H1 (cell line): ENCODE results near the gene DMAC2. TPM values are rescaled to one million over a fixed set of nuclear protein-coding genes. Genes with fewer than 3 reads are reported as not detected.

Experiments
- BRCA1 ChIP-seq: IDR thresholded peaks from 2 replicates; pipeline ENCODE4 v1.6.1; 2012; ENCODE audit warnings: low read depth, low read length, improper control_type of control experiment
- EP300 ChIP-seq, 2 experiments: IDR thresholded peaks; 1 replicate in 1 of 2; 2 replicates in 1 of 2; pipeline ENCODE4 v1.6.1; 2011 to 2012; ENCODE audit warnings: low read depth in 2 of 2, low read length in 2 of 2, mild to moderate bottlenecking in 2 of 2, borderline replicate concordance in 1 of 2, inconsistent platforms in 1 of 2, moderate library complexity in 1 of 2
- JUN ChIP-seq: IDR thresholded peaks from 2 replicates; pipeline ENCODE4 v1.6.1; 2011; ENCODE audit warnings: low read depth, mild to moderate bottlenecking, improper control_type of control experiment, low read length
- MAFK ChIP-seq: IDR thresholded peaks from 2 replicates; pipeline ENCODE4 v1.6.1; 2012; ENCODE audit warnings: low read depth, mild to moderate bottlenecking, improper control_type of control experiment, low read length
- SRF ChIP-seq: IDR thresholded peaks from 2 replicates; pipeline ENCODE4 v1.6.1; 2011; ENCODE audit warnings: mild to moderate bottlenecking, low read depth, low read length, moderate library complexity
- polyA plus RNA-seq, 7 experiments: library from polyadenylated mRNA; depleted of rRNA in 3 of 7; stranded (reverse) in 5 of 7; unstranded in 2 of 7; fragments of >200 nt in 5 of 7; fragments of 200-250 nt in 2 of 7; gene quantifications; 1 replicate in 5 of 7; 2 replicates in 1 of 7; 4 replicates in 1 of 7; pipeline versions ENCODE4 v1.2.1 to v1.2.3, GENCODE V29; 2011 to 2013; ENCODE audit warnings: missing spikeins in 2 of 7, mixed read lengths in 2 of 7
- total RNA-seq: library from RNA; stranded (reverse); fragmentation: NEBNext Ultra II Directional; extraction: Animal tissue kit (Norgen Biotek cat#: 25700); gene quantifications from 2 replicates; pipeline ENCODE4 v1.2.1, GENCODE V29; 2021

DMAC2 gene
- total and polyA plus RNA-seq, 2 of the 8 experiments (the other 6 are each of a cell fraction or from before 2014, with no cell fraction given) = 86.8 to 170 TPM

- TF ChIP-seq EP300 (IDR thresholded peaks at IDR 0.05; ENCODE audit: borderline replicate concordance in 1 of 2, low read depth in 2 of 2, low read length in 2 of 2) (no peak), SRF (no peak), JUN (no peak), BRCA1 (no peak), MAFK (no peak)
Observed at GRCh38 chr19:41416194-41416674, 23.5 kb downstream of the DMAC2 start (continued).
